KBM-7 (cell line): ENCODE data around the gene PLXNA3.

Experiments
- DNase-seq: peaks from one replicate; pipeline ENCODE4 v3.0.0-alpha.2; 2015
- in situ Hi-C: fragments of 300-500 bp; cut with MboI; formaldehyde crosslinking; loops from 2 replicates; pipeline ENCODE4 v1.14.3; 2020; ENCODE audit warnings: low sequenced_read_pairs, low pct_unique_long_range_greater_than_20kb, mixed read lengths

Gene PLXNA3

GRCh38 chrX:154458116-154458953 lies at the start of gene PLXNA3:
TSS of gene PLXNA3 (plus strand) at chrX:154458281. CDS start at chrX:154460184, 1,903 bp downstream.
- no peak for DNase-seq
- in situ Hi-C loops = no loop called here

- DNase-seq = no peak
- in situ Hi-C loops = no loop called here
These were observed 49.3 kb upstream of the PLXNA3 start for GRCh38 chrX:154408659-154409221.

GRCh38 chrX:154409222-154409871 lies 48.7 kb upstream of the PLXNA3 start, which contains the start of gene DNASE1L1:
TSS of gene DNASE1L1 (minus strand) at chrX:154409254. CDS start at chrX:154405568, 3,686 bp downstream.
- in situ Hi-C loops = no loop called here
- peak; percentile 95 for DNase-seq

- DNase-seq = peak; percentile 55
- in situ Hi-C loops = no loop called here
These were observed 46.1 kb upstream of the PLXNA3 start for GRCh38 chrX:154411981-154412340.

GRCh38 chrX:154412468-154412867 lies 45.6 kb upstream of the PLXNA3 start:
- in situ Hi-C loops = no loop called here
- DNase-seq = peak; percentile 62

GRCh38 chrX:154413142-154413541 lies 44.9 kb upstream of the PLXNA3 start:
- in situ Hi-C loops = no loop called here
- no peak for DNase-seq

- in situ Hi-C loops = no loop called here
These were observed 40.9 kb upstream of the PLXNA3 start for GRCh38 chrX:154417157-154417556.

GRCh38 chrX:154419189-154419588 lies 38.9 kb upstream of the PLXNA3 start:
- in situ Hi-C loops = no loop called here

More at GRCh38 chrX:154417157-154417556, 40.9 kb upstream of the PLXNA3 start:
- peak; percentile 58 for DNase-seq

GRCh38 chrX:154419688-154420401 lies 38.2 kb upstream of the PLXNA3 start:
- no peak for DNase-seq
- in situ Hi-C loops = no loop called here

More at GRCh38 chrX:154419189-154419588, 38.9 kb upstream of the PLXNA3 start:
- no peak for DNase-seq

GRCh38 chrX:154420402-154420756 lies 37.7 kb upstream of the PLXNA3 start:
- DNase-seq = no peak
- in situ Hi-C loops = no loop called here

GRCh38 chrX:154426916-154427770 lies 30.9 kb upstream of the PLXNA3 start:
- no peak for DNase-seq
- in situ Hi-C loops = no loop called here

- in situ Hi-C loops = no loop called here
- DNase-seq = peak; percentile 96
These were observed 29.6 kb upstream of the PLXNA3 start, which contains the start of gene ATP6AP1 for GRCh38 chrX:154428176-154429171. TSS of gene ATP6AP1 (plus strand) at chrX:154428677. CDS start at chrX:154428693, 16 bp downstream.

- no peak for DNase-seq
These were observed 28.4 kb upstream of the PLXNA3 start for GRCh38 chrX:154429711-154430110.

GRCh38 chrX:154430479-154430878 lies 27.6 kb upstream of the PLXNA3 start:
- in situ Hi-C loops = no loop called here
- no peak for DNase-seq

More at GRCh38 chrX:154429711-154430110, 28.4 kb upstream of the PLXNA3 start:
- in situ Hi-C loops = no loop called here

- in situ Hi-C loops = no loop called here
- DNase-seq = no peak
These were observed 27.2 kb upstream of the PLXNA3 start for GRCh38 chrX:154430916-154431315.

GRCh38 chrX:154431341-154431740 lies 26.7 kb upstream of the PLXNA3 start:
- DNase-seq = peak; percentile 77
- in situ Hi-C loops = no loop called here

GRCh38 chrX:154432210-154432609 lies 25.9 kb upstream of the PLXNA3 start:
- in situ Hi-C loops = no loop called here
- DNase-seq = no peak
